ENCODE results near the gene PLCG2. TPM values are rescaled to one million over a fixed set of nuclear protein-coding genes. Genes with fewer than 3 reads are reported as not detected.
A peak's percentile ranks its signal among the peaks of the same experiment; 100 is the strongest.
"Not testable (repeated sequence)": the region's sequence is repeated elsewhere in the genome, so short reads cannot be mapped to it uniquely, and the experiment has no call there.

Gene PLCG2
- total RNA-seq, 1 experiment from 2014 or later: 6.0 TPM

GRCh38 chr16:81799138-81799504 is 20.0 kb downstream of the PLCG2 start:
- Mint-ChIP-seq H3K27me3 (ENCODE audit: low read depth) (no peaks in the 10 kb centered on the region; the same call in none of the 2 replicates), H3K36me3 (ENCODE audit: insufficient read depth in 1 of 3, low read depth in 3 of 3) (no peaks in the 10 kb centered on the region; a peak in 1 of 7 replicates), H3K9me3 (no peaks in the 10 kb centered on the region), H3K4me3 (no peak overlapping the region; a peak in 1 of 5 replicates), H3K27ac (peak overlapping the region in 1 of 3 experiments; percentile 84; a peak in 1 of 7 replicates), H3K4me1 (peaks cover 7 to 11% of the 10 kb centered on the region in 2 experiments)
- Histone ChIP-seq H2BK15ac (ENCODE audit: low read depth, low read length) (no peak overlapping the region), H2BK120ac (ENCODE audit: low read depth, low read length, poor library complexity, severe bottlenecking) (no peak overlapping the region), H3T11ph (ENCODE audit: low read length) (no peak overlapping the region), H4K20me1 (ENCODE audit: control insufficient read depth, insufficient read depth, insufficient read length) (no peaks in the 10 kb centered on the region), H3K4ac (ENCODE audit: low read depth, low read length) (no peak overlapping the region), H3K27ac (ENCODE audit: insufficient read length, low read depth, low read length) (no peak overlapping the region), H2BK20ac (ENCODE audit: low read depth, low read length, poor library complexity, severe bottlenecking) (no peak overlapping the region), H2BK5ac (ENCODE audit: insufficient read length, low read length) (no peak overlapping the region), H3K18ac (ENCODE audit: insufficient read length, low read depth, low read length) (no peak overlapping the region), H4K5ac (ENCODE audit: insufficient read length, low read depth, low read length) (no peak overlapping the region), H4K91ac (ENCODE audit: insufficient read length, low read depth, low read length) (no peak overlapping the region), H3K4me1 (ENCODE audit: insufficient read depth, low read length) (no peaks in the 10 kb centered on the region), H2AFZ (ENCODE audit: low read length) (no peak overlapping the region), H3K23ac (ENCODE audit: insufficient read length, low read depth, low read length) (no peak overlapping the region), H3K27me3 (ENCODE audit: insufficient read depth, low read length) (no peaks in the 10 kb centered on the region), H3K79me2 (ENCODE audit: insufficient read depth, low read length) (no peaks in the 10 kb centered on the region), H3K79me1 (ENCODE audit: insufficient read depth, low read depth, low read length, poor library complexity, severe bottlenecking) (no peaks in the 10 kb centered on the region), H3K9me3 (ENCODE audit: control insufficient read depth, low read depth, low read length) (no peaks in the 10 kb centered on the region), H3K23me2 (ENCODE audit: insufficient read length, low read depth, low read length, poor library complexity, severe bottlenecking) (no peaks in the 10 kb centered on the region), H3K56ac (ENCODE audit: insufficient read length, low read depth, low read length) (no peak overlapping the region), H3K4me2 (ENCODE audit: insufficient read depth, insufficient read length, low read length) (no peak overlapping the region), H4K8ac (replicated peaks; ENCODE audit: insufficient read length, low read depth, low read length) (no peak overlapping the region), H2BK12ac (ENCODE audit: insufficient read length, low read depth, low read length) (no peak overlapping the region), H3K14ac (ENCODE audit: insufficient read depth, low read length) (no peak overlapping the region), H3K9ac (ENCODE audit: extremely low read depth, insufficient read length, low read length) (no peak overlapping the region), H2AK5ac (ENCODE audit: insufficient read length, low read length) (no peak overlapping the region)
- TF ChIP-seq, protein P1, sequence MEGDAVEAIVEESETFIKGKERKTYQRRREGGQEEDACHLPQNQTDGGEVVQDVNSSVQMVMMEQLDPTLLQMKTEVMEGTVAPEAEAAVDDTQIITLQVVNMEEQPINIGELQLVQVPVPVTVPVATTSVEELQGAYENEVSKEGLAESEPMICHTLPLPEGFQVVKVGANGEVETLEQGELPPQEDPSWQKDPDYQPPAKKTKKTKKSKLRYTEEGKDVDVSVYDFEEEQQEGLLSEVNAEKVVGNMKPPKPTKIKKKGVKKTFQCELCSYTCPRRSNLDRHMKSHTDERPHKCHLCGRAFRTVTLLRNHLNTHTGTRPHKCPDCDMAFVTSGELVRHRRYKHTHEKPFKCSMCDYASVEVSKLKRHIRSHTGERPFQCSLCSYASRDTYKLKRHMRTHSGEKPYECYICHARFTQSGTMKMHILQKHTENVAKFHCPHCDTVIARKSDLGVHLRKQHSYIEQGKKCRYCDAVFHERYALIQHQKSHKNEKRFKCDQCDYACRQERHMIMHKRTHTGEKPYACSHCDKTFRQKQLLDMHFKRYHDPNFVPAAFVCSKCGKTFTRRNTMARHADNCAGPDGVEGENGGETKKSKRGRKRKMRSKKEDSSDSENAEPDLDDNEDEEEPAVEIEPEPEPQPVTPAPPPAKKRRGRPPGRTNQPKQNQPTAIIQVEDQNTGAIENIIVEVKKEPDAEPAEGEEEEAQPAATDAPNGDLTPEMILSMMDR (conservative IDR thresholded peaks at IDR 0.05): no peak
- WGBS (ENCODE audit: extremely low coverage, insufficient read length, low lambda C conversion rate): no CpG with 5 or more reads among the region's 2 CpGs
- DNase-seq: no peak

- H3K4ac ChIP-seq (ENCODE audit: low read depth, low read length); H3K9me3 Mint-ChIP-seq: not testable (repeated sequence)
Measured at GRCh38 chr16:81801724-81802123, 22.6 kb downstream of the PLCG2 start.

More at GRCh38 chr16:81801724-81802123, 22.6 kb downstream of the PLCG2 start:
- not testable (repeated sequence) for H3K9me3 ChIP-seq (ENCODE audit: control insufficient read depth, low read depth, low read length); H3K27ac ChIP-seq (ENCODE audit: insufficient read length, low read depth, low read length); H2BK120ac ChIP-seq (ENCODE audit: low read depth, low read length, poor library complexity, severe bottlenecking); H2AFZ ChIP-seq (ENCODE audit: low read length); H3K4me1 ChIP-seq (ENCODE audit: insufficient read depth, low read length); H2BK20ac ChIP-seq (ENCODE audit: low read depth, low read length, poor library complexity, severe bottlenecking); H2AK5ac ChIP-seq (ENCODE audit: insufficient read length, low read length); H2BK5ac ChIP-seq (ENCODE audit: insufficient read length, low read length); H3K18ac ChIP-seq (ENCODE audit: insufficient read length, low read depth, low read length); H3K79me2 ChIP-seq (ENCODE audit: insufficient read depth, low read length); H3K27ac Mint-ChIP-seq; H3K4me3 Mint-ChIP-seq; H3K36me3 Mint-ChIP-seq (ENCODE audit: insufficient read depth in 1 of 3, low read depth in 3 of 3); H3K23me2 ChIP-seq (ENCODE audit: insufficient read length, low read depth, low read length, poor library complexity, severe bottlenecking); H3K56ac ChIP-seq (ENCODE audit: insufficient read length, low read depth, low read length); H3K23ac ChIP-seq (ENCODE audit: insufficient read length, low read depth, low read length); H3K79me1 ChIP-seq (ENCODE audit: insufficient read depth, low read depth, low read length, poor library complexity, severe bottlenecking); H3K4me2 ChIP-seq (ENCODE audit: insufficient read depth, insufficient read length, low read length); H4K8ac ChIP-seq (replicated peaks; ENCODE audit: insufficient read length, low read depth, low read length); H4K91ac ChIP-seq (ENCODE audit: insufficient read length, low read depth, low read length); H3K27me3 Mint-ChIP-seq (ENCODE audit: low read depth); H3K14ac ChIP-seq (ENCODE audit: insufficient read depth, low read length); H3K27me3 ChIP-seq (ENCODE audit: insufficient read depth, low read length); H2BK15ac ChIP-seq (ENCODE audit: low read depth, low read length); H4K5ac ChIP-seq (ENCODE audit: insufficient read length, low read depth, low read length); H3K9ac ChIP-seq (ENCODE audit: extremely low read depth, insufficient read length, low read length); DNase-seq; H3T11ph ChIP-seq (ENCODE audit: low read length); H2BK12ac ChIP-seq (ENCODE audit: insufficient read length, low read depth, low read length); H4K20me1 ChIP-seq (ENCODE audit: control insufficient read depth, insufficient read depth, insufficient read length)
- peaks cover 9 to 13% of the 10 kb centered on the region in 2 experiments for H3K4me1 Mint-ChIP-seq
- no CpG with 5 or more reads among the region's 5 CpGs for WGBS (ENCODE audit: extremely low coverage, insufficient read length, low lambda C conversion rate)
